GM18951 (cell line): Measurements from ENCODE around the gene PDHA1.
A peak's percentile ranks its signal among the peaks of the same experiment; 100 is the strongest.

Source experiments
- POLR2A ChIP-seq: IDR thresholded peaks from 4 replicates; pipeline ENCODE4 v1.6.1; 2011; ENCODE audit warnings: mild to moderate bottlenecking; ENCODE audit not compliant: insufficient read length, insufficient read depth; ENCODE audit errors: extremely low read depth
- in situ Hi-C: fragments of 300-500 bp; cut with MboI; formaldehyde crosslinking; loops from one replicate; pipeline ENCODE4 v1.12.0; 2022; ENCODE audit warnings: low sequenced_read_pairs, mixed read lengths, inconsistent platforms; ENCODE audit not compliant: unreplicated experiment

PDHA1 gene

GRCh38 chrX:19343535-19344408, at the start of gene PDHA1:
TSS of gene PDHA1 (plus strand) at chrX:19343927. CDS start at chrX:19344038, 111 bp downstream.
- TF ChIP-seq POLR2A: peak; percentile 72
- in situ Hi-C loops: loop anchor here (25.0 kb wide), 2 partner anchors 306 to 431 kb away; no protein-coding TSS in a partner anchor

DNA sequence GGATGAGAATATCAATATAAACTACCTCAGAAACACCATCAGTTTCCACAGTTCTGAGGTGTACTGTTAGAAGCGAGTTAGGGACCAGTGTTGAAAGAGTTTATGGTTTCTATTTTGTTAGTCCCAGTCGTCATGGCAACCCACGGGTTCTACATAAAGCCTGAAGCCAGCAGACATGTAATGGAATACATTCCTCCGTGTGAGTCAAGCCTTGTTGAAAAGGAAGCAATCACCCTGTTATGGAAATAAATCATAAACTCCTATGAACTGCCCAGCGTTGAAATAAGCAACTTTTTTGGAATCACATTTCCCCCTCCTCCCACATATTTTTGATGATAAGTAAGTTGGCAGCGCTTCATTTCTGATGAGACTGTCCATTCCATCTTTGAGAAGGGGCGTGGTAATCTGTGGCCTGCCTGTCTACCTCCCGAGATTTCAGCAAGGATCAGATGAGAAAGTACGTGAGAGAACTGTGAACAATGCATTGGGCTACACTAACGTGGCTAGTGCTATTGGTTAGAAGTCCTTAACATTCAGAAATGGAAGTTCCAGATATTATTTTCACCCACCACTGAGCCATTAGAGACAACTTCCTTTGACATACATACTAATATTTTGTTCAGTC, 40.4 kb upstream of the PDHA1 start:
- no peak for TF ChIP-seq POLR2A
- in situ Hi-C loops: no loop called here

- in situ Hi-C loops: loop anchor here (25.0 kb wide), 2 partner anchors 289 to 414 kb away; no protein-coding TSS in a partner anchor
Measured at GRCh38 chrX:19326567-19326966, 17.2 kb upstream of the PDHA1 start.

GRCh38 chrX:19331831-19332230, 11.9 kb upstream of the PDHA1 start:
- no peak for TF ChIP-seq POLR2A
- in situ Hi-C loops: loop anchor here (10.0 to 25.0 kb wide), 3 partner anchors 295 to 947 kb away; no protein-coding TSS in a partner anchor

More at GRCh38 chrX:19326567-19326966, 17.2 kb upstream of the PDHA1 start:
- TF ChIP-seq POLR2A: no peak

GRCh38 chrX:19332983-19333382, 10.7 kb upstream of the PDHA1 start:
- TF ChIP-seq POLR2A: no peak
- in situ Hi-C loops: loop anchor here (10.0 to 25.0 kb wide), 3 partner anchors 296 to 948 kb away; no protein-coding TSS in a partner anchor

- in situ Hi-C loops: loop anchor here (10.0 to 25.0 kb wide), 3 partner anchors 298 to 950 kb away; no protein-coding TSS in a partner anchor
- no peak for TF ChIP-seq POLR2A
Measured at GRCh38 chrX:19334945-19335626, 8.6 kb upstream of the PDHA1 start.

DNA sequence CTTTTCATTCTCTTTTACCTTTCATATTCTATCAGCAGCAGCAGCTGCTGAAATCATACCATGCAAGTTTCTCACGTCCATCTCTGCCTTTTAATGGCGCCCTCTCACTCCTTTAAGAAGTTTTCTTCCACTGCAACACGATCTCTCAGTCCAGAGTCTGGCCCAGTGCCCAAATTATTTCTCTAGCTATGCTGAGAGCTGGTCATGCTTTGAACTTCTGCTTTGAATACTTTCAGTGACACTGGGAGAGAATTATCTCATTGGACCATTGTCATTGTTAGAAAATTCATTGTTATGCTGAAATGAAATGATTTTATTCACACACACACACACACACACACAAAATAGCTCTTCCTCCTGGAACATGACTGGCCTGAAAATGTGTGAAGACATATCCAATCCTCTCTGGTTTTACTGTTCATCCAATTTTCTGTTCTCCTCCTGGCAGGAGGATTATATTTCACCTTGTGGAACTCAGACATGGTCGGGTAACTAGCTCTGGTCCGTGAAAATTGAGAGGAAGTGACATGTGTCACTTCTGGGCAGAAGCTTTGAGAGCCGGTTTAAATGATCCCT, 1.3 kb upstream of the PDHA1 start:
- in situ Hi-C loops: loop anchor here (25.0 kb wide), 2 partner anchors 305 to 430 kb away; no protein-coding TSS in a partner anchor
- TF ChIP-seq POLR2A: no peak

- TF ChIP-seq POLR2A: no peak
- in situ Hi-C loops: loop anchor here (25.0 kb wide), 2 partner anchors 306 to 431 kb away; no protein-coding TSS in a partner anchor
Measured at GRCh38 chrX:19343085-19343534, 617 bp upstream of the PDHA1 start.

- in situ Hi-C loops: loop anchor here (25.0 kb wide), 2 partner anchors 307 to 432 kb away; no protein-coding TSS in a partner anchor
Measured at GRCh38 chrX:19344661-19345060, 934 bp downstream of the PDHA1 start.

DNA sequence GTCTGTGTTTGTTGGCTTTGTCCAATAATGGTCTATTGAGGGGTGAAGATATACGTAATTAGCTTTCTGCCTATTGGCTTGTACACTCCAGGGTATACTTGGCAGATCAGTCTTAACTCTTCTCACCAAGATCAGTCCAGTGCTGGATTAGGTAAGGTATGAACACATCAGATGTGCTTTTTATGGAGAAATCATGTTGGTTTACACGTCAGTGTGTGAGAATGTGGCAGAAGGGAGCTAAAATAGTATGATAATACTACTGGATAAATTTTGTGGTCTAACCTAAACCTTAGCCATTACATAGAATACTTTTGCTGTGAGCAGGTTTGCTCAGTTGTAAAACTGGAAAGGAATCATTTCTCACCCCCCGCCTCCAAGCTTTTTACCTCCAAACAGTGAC, 4.2 kb downstream of the PDHA1 start:
- no peak for TF ChIP-seq POLR2A
- in situ Hi-C loops: loop anchor here (25.0 kb wide), 2 partner anchors 311 to 436 kb away; no protein-coding TSS in a partner anchor

More at GRCh38 chrX:19344661-19345060, 934 bp downstream of the PDHA1 start:
- TF ChIP-seq POLR2A: no peak

GRCh38 chrX:19349264-19349663, 5.5 kb downstream of the PDHA1 start:
- in situ Hi-C loops: loop anchor here (25.0 kb wide), 2 partner anchors 312 to 437 kb away; no protein-coding TSS in a partner anchor
- TF ChIP-seq POLR2A: no peak

DNA sequence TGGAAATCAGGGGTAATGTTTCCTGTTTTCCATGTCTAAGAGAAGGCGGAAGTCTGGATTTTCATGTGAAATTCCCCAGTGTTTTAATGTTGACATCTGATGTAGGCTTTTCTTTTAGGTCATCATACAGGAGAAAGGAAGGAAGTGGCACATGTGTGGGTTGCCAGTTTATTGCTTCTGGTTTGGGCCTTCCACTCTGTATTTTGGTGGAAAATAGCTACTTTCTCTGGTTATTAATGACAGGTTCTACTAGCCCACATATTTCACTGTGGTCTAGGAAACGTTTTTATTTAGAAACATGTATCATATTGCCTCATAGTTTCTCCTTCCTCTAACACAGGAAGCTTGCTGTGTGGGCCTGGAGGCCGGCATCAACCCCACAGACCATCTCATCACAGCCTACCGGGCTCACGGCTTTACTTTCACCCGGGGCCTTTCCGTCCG, 7.2 kb downstream of the PDHA1 start:
- no peak for TF ChIP-seq POLR2A
- in situ Hi-C loops: no loop called here
